T-helper 1 cell treated with Interleukin-12 subunit alpha and Interleukin-12 subunit beta and Interleukin-4 antibody, amounts not matched to agents 30 ng/mL and 1 ng/mL, for 36 hours (primary cell): Measurements from ENCODE around the gene DCLK1. TPM values are rescaled to one million over a fixed set of nuclear protein-coding genes. Genes with fewer than 3 reads are reported as not detected.

Experiments used
- intact Hi-C: fragments of 100-400 bp; cut with micrococcal nuclease; formaldehyde crosslinking; loops from one replicate; pipeline ENCODE4 v1.15.1; 2024
- total RNA-seq: library from RNA; stranded (reverse); gene quantifications from 2 replicates; pipeline ENCODE4 v1.2.3, GENCODE V29; 2022

DCLK1 gene
- total RNA-seq, 1 donor from 2014 or later: not detected

GRCh38 chr13:35909091-35909490 is 222.1 kb downstream of the DCLK1 start:
- intact Hi-C loops: no loop called here

DNA sequence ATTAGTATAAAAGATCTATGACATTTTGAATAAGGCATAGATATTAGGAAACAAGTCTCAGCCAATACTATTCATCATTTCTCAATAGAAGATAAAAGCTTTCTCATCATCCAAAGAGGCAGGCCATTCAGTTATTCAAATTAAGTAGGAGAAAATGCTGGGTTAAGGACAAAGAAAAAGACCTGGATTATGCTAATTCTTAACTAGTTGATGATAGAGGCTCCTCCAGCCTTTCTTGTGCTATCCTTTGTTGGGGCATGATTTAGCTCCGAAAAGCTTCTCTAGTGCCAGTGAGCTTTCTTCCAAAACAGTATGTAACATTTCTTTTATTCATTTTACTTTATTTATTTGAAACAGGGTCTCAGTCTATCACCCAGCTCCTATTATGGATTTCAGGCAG is 223.0 kb downstream of the DCLK1 start:
- intact Hi-C loops: no loop called here

DNA sequence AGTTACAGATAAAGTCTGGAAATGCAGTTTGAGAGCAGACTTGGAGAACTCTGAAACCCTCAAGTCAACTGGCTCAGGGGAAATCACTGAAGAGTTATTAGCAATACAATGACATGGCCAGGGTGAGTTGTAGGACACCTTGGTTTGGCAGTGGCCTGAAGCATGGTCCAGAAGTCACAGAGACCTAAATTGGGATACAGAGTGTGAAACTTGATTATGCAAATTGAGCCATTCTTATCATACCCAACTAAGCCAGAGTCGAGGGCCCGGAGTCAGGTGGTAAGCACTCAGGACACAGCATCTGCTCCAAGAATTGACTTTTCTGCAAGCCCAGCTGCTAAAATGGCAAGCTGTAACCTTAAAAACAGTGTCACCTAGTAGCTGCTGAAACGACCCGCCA is 224.5 kb downstream of the DCLK1 start:
- intact Hi-C loops: no loop called here

DNA sequence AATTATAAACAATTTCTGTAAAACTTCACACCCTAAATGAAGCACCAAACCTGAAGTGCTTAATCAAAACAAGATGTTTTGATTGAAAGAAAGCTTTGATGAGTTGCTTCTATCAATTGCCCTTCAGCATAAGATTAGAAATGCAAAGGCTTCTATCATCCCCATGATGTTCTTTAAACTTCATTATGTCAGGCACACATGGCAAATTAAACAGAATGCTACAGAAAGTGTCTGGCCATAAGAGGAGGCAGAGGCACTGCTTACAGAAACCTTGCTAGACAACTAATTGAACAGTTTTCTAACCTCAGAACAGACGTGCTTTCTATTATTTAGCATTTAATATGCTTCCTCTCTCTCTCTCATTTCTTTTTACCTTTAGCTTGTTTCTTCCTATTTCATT is 228.1 kb downstream of the DCLK1 start:
- intact Hi-C loops: no loop called here

DNA sequence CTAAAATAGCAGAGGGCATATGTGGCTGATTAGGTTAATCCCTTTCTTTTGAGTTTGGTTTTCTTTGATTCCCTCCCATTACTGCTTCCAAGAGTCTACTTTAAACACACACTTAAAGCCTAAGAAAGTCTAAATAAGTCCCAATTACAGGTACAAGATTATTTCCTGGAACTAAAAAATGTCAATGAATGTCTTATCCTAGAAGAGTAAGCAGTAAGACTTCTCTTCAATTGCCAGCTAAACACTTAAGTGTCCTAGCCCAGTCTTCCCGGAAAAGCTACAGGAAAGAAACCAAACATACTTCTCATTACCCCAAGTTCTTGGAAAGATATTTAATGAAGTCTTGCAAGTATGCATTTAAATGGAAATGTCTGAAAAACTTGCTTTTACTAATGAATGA is 233.1 kb downstream of the DCLK1 start:
- intact Hi-C loops: no loop called here

DNA sequence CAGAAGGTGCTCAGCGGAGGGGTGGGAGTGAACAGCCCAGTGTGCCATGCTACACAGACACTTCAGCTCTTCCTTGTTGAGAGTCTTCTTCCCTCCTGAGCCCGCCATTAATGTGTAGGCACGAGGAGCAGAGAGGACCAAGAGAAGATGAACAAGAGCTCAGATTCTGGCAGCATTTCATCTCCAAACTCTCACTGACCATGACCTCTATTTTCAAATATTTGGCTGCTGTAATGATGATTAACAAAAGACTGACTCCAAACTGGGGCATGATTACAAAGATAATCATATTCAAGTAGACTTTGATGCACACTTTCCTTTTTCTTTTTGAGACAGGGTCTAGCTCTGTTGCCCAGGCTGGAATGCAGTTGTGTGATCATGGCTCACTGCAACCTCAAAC is 236.5 kb downstream of the DCLK1 start:
- intact Hi-C loops: no loop called here

- intact Hi-C loops: no loop called here
These were observed 238.1 kb downstream of the DCLK1 start for GRCh38 chr13:35892837-35893814.

DNA sequence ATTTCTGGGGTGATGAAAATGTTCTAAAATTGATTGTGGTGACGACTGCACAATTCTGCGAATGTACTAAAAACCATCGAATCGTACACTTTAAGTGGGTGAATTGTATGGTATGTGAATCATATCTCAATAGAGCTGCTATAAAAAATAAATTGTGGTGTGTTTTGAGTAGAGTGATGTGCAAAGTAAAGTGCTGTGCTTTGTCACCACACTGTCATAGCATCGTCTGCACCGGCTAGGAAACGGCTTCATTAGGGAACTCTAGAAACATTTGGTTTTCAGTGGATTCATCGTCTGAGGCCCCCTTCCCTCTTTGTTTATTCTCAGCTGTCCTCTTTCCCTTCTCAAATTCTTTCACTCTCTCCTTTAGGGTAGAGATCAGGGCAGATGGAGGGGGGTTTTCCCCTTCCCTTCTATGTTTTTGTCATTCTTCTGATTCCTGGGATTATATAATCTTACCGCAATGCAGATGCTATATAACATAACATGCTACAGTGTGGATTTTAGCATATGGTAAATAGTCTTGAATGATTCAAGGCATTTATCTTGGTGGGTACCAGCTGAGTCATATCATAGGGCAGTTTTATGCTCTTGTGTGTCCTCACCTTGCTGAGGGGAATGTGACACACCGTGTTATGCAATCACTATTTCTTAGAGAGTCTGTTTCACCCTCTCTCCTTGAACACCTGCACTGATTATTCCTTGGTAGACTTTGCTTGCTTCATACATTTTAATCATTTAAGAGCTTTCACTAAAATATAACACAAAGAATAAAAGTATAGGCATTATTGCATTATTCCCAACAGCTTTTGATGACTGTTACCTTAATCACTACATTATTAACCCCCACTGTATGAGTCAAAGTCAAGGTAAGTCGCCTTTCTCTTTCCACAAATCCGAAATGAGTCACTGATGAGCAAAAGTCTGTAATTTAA is 239.4 kb downstream of the DCLK1 start:
- intact Hi-C loops: no loop called here

DNA sequence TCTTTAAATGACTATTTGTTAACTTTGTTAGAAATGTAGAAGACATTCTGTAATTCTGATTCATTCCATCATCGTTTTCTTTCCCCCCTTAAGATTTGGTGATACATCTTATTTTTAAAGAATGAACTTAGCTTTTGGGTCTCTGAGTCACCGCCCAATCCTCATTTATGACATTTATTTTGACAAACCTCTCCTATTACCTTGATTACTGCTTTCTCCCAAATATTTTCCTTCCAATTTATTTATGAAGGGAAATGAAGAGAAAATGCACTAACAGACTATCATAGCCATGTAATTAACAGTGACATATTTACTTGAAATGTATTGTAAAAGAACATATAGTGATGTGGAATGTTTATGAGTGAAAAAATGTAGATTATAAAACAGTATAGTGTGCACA is 241.6 kb downstream of the DCLK1 start:
- intact Hi-C loops: no loop called here

DNA sequence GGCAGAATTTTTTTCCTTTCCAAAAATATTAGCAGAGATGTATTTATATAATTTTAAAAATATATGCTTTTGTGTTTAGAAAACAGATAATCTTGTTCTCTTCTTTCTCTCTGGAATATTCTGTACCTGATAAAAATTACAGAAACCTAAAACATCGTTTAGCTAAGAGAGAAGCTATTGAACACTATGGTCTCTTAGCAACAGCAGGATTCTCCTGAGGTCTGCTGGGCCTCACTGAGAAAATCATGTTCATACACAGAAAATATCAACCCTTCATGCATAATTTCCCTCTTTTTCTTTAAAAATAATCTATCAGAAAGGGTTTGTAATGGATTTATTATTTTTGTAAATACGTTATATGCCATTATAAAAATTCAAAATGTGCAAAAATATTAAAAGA is 242.2 kb downstream of the DCLK1 start:
- intact Hi-C loops: no loop called here

DNA sequence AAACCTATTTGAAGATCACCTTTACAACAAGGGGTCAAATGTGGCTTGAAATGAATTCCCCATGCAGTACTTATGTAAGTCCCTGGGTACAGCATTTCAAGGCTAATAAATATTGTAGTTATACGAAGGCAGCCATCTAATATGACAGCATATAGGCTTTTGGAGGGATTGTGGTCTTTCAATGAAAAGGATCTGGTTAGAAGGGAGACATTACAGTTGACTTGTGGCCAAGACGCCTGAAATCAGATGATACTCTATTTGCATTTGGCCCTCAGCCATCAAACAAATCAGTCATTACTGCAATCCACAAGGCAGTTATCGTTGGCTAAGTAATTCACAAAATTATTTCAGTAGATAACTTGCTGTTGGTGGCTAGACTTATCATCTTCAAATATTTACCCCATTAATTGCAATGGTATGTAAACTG is 242.7 kb downstream of the DCLK1 start:
- intact Hi-C loops: no loop called here

DNA sequence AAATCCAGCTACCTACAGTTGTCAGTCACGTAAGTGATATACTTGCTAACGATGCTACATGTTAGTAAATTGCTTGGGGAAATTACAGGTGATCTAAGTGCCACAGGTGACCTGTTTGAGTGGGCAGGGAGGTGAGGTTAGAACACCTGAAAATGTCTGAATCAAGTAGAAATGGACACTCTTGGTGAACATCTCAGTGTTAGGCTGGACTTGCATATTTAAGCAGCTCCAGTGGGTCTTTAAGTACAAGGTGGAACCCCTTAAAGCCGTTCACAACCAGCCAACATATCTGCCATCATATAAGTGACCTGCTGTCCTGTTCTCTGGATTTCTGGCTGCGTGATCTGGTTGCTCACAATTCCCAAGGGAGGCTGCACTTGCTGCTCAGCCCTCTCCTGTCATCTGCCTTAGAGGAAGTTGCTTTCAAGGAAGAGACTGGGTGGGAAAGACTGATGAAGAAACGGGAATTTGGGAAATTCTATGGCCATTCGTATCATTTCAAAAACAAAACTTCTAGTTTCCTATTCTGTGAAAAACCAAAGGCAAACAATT is 244.0 kb downstream of the DCLK1 start:
- intact Hi-C loops: no loop called here

- intact Hi-C loops: no loop called here
These were observed 244.7 kb downstream of the DCLK1 start for GRCh38 chr13:35886332-35887114.

GRCh38 chr13:35884211-35884760 is 246.9 kb downstream of the DCLK1 start:
- intact Hi-C loops: no loop called here

- intact Hi-C loops: no loop called here
These were observed 248.3 kb downstream of the DCLK1 start for GRCh38 chr13:35882722-35883497.

DNA sequence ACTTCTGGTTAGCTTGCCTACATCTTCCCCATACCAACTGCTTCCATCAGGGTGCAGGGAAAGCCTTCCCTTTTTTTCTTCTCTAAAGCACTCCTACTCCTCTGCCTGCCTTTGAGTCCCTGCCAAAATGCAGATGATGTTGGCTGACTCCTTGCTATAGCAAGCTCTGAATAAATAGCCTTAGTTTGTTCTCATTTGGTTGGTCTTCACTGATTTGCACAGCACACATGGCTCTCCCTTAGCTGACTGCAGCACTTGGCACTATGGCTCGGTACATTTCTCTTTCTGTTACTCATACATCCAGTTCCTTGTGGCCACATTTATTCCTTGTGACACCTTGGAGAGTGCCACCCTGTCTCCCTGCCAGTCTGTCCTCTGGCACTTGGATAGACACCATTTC is 249.8 kb downstream of the DCLK1 start:
- intact Hi-C loops: no loop called here

DNA sequence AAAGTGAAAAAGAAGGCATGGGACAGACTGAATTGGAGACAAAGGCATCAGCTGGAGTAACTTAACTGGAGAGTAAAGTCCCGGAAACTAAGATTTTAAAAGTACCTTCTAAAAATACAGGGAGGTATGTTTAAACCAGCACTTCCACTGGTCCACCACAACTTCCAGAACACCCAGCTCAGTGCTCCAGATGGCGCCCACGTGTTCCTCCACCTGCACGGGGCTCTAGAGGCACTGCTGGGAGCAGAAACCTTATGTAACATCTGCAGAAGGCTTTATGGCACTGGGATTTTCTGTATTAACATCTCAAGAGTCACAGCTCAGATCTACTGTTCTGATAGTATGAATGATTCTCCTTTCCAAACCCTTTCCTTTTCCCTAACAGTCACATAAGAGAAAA is 252.1 kb downstream of the DCLK1 start:
- intact Hi-C loops: no loop called here

- intact Hi-C loops: no loop called here
These were observed 254.6 kb downstream of the DCLK1 start for GRCh38 chr13:35876601-35877000.

- intact Hi-C loops: no loop called here
These were observed 256.5 kb downstream of the DCLK1 start for GRCh38 chr13:35874704-35875103.

- intact Hi-C loops: no loop called here
These were observed 258.8 kb downstream of the DCLK1 start for GRCh38 chr13:35872369-35872768.
